MCF 10A (cell line): ENCODE measurements around the gene ELK3. TPM values are rescaled to one million over a fixed set of nuclear protein-coding genes. Genes with fewer than 3 reads are reported as not detected.
A peak's percentile ranks its signal among the peaks of the same experiment; 100 is the strongest.

Source experiments
- BruUV-seq: library from RNA; stranded (reverse); fragments of 400-500 nt; replicated peaks from 2 replicates; lab custom pipeline; 2021; lab: Mats Ljungman, UMichigan
- CTCF ChIA-PET: fragments of 300-600 bp; sonication (Branson Sonifier 250); formaldehyde crosslinking; extraction: SDS; loops from one replicate; lab custom pipeline; 2021; ENCODE audit warnings: antibody characterized with exemption, inconsistent platforms; lab: Yijun Ruan, JAX
- POLR2A ChIA-PET: fragments of 300-600, 350-650 bp; sonication (Branson Sonifier 250); formaldehyde crosslinking; extraction: SDS; loops from one replicate; lab custom pipeline; 2020; ENCODE audit warnings: antibody characterized with exemption, inconsistent platforms; lab: Yijun Ruan, JAX
- DNase-seq: peaks from one replicate; pipeline ENCODE4 v3.0.0-alpha.2; 2018; ENCODE audit not compliant: unreplicated experiment
- H3K27ac Mint-ChIP-seq: one replicate; pipeline ENCODE4 v1.8.0; 2022; ENCODE audit warnings: mild to moderate bottlenecking, low read depth, mixed read lengths; ENCODE audit not compliant: unreplicated experiment
- H3K27me3 Mint-ChIP-seq: one replicate; pipeline ENCODE4 v1.8.0; 2022; ENCODE audit warnings: mixed read lengths; ENCODE audit not compliant: insufficient read depth, unreplicated experiment
- H3K36me3 Mint-ChIP-seq: one replicate; pipeline ENCODE4 v1.8.0; 2022; ENCODE audit warnings: mild to moderate bottlenecking, moderate library complexity, mixed read lengths; ENCODE audit not compliant: insufficient read depth, unreplicated experiment
- H3K4me1 Mint-ChIP-seq: one replicate; pipeline ENCODE4 v1.8.0; 2022; ENCODE audit warnings: mixed read lengths; ENCODE audit not compliant: insufficient read depth, unreplicated experiment
- H3K4me3 Mint-ChIP-seq: one replicate; pipeline ENCODE4 v1.8.0; 2022; ENCODE audit warnings: mild to moderate bottlenecking, moderate library complexity, mixed read lengths; ENCODE audit not compliant: unreplicated experiment
- H3K9me3 Mint-ChIP-seq: one replicate; pipeline ENCODE4 v1.8.0; 2022; ENCODE audit warnings: mixed read lengths; ENCODE audit not compliant: unreplicated experiment
- intact Hi-C: fragments of 100-400 bp; cut with micrococcal nuclease; formaldehyde crosslinking; loops from 2 replicates; pipeline ENCODE4 v1.14.1; 2022
- total RNA-seq: library from RNA; stranded (reverse); gene quantifications from 2 replicates; pipeline ENCODE4 v1.2.3, GENCODE V29; 2022
- TF ChIP-seq, protein P1 (sequence below): fragments of 200-600 bp; IDR thresholded peaks from one replicate; pipeline ENCODE4 v1.8.0; 2022; ENCODE audit warnings: antibody characterized with exemption, mild to moderate bottlenecking; ENCODE audit not compliant: unreplicated experiment

The ELK3 gene
- total RNA-seq, 1 experiment from 2014 or later, result 50.1 TPM

DNA sequence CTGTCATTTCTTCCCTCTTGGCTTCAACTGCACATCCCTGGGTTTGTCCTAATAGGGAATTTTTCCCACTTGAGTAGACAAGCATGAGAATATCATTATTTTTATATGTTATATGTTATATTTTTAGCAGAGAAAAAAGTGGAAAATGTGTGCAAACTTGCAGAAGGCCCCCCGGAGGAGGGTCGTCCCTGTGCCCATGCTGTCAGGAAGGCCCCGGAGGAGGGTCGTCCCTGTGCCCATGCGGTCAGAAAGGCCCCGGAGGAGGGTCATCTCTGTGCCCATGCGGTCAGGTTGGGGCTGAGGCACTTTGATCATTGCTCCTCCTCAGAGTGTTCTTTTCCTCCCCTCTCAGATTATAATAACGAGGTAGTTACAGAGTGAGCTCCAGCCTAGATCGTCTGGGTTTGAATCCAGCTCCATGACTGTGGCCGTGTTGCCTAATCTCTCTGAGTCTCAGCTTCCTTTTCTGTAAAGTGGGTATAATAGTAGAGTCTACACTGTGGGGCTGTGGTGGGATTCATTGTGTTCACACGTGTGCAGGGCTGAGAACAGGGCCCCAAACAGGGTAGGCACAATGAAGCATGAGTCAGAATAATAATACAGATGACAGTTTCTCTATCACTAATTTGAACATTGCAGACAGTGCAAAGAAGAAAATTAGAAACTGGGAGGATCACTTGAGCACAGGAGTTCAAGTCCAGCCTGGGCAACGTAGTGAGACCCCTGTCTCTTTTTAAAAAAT is 33.4 kb downstream of the ELK3 start:
- POLR2A ChIA-PET, result interaction anchor here (1.1 to 2.3 kb wide), 2 partner anchors 12 to 28 kb away, joined by 4 to 11 read pairs; no protein-coding TSS in a partner anchor
- TF ChIP-seq, protein P1, sequence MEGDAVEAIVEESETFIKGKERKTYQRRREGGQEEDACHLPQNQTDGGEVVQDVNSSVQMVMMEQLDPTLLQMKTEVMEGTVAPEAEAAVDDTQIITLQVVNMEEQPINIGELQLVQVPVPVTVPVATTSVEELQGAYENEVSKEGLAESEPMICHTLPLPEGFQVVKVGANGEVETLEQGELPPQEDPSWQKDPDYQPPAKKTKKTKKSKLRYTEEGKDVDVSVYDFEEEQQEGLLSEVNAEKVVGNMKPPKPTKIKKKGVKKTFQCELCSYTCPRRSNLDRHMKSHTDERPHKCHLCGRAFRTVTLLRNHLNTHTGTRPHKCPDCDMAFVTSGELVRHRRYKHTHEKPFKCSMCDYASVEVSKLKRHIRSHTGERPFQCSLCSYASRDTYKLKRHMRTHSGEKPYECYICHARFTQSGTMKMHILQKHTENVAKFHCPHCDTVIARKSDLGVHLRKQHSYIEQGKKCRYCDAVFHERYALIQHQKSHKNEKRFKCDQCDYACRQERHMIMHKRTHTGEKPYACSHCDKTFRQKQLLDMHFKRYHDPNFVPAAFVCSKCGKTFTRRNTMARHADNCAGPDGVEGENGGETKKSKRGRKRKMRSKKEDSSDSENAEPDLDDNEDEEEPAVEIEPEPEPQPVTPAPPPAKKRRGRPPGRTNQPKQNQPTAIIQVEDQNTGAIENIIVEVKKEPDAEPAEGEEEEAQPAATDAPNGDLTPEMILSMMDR, result no peak
- CTCF ChIA-PET, result interaction anchor here (0.7 to 1.1 kb wide), 2 partner anchors 12 to 153 kb away, joined by 3 read pairs; no protein-coding TSS in a partner anchor
- H3K27ac Mint-ChIP-seq, result peak overlapping the region; percentile 93
- H3K27me3 Mint-ChIP-seq, result no peaks in the 10 kb centered on the region
- H3K9me3 Mint-ChIP-seq, result no peaks in the 10 kb centered on the region
- no TSS peak for BruUV-seq
- DNase-seq, result no peak
- H3K4me3 Mint-ChIP-seq, result no peak overlapping the region
- H3K4me1 Mint-ChIP-seq, result peaks cover 28% of the 10 kb centered on the region
- peaks cover 62% of the 10 kb centered on the region for H3K36me3 Mint-ChIP-seq
- intact Hi-C loops, result no loop called here

DNA sequence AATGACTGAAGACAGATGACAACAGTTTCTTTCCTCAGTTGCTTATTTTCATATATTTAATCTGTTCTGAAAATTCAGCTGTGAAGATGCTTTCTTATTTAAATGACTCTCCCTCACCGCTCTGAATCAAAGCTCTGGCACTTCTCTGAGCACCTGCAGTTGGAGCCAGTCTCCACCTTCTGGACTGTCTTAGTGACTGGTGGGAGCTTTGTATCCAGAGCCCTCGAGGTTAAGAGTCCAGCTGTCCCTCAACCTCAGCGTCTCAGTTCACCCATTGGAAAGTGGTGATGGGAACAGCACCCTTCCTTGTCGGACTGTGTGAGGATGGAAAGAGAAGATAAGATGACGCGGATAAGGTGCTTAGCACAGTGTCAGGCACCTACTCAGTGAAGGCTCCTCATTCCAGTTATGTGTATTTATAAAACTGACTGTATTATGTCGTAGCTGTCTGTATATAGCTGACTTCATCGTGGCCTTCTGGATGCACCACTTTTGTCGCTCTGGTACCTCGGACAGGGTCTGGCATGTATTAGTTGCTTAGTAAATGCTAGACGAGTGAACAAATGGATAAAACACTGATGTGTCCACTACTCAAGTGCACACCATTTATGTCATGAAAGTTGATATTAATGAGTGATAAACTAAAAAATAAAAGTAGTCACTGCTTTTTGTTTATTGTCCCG is 34.5 kb downstream of the ELK3 start:
- peak overlapping the region; percentile 93 for H3K27ac Mint-ChIP-seq
- ChIA-PET POLR2A (interaction anchor here (0.7 to 2.3 kb wide), 9 partner anchors 9 to 272 kb away, joined by 3 to 30 read pairs (median 5); no protein-coding TSS in a partner anchor), CTCF (interaction anchor here (0.6 to 1.9 kb wide), 8 partner anchors 8 to 172 kb away, joined by 3 to 7 read pairs (median 3); partner anchors contain the start of gene CDK17)
- H3K4me1 Mint-ChIP-seq, result peaks cover 29% of the 10 kb centered on the region
- peaks cover 63% of the 10 kb centered on the region for H3K36me3 Mint-ChIP-seq
- H3K9me3 Mint-ChIP-seq, result no peaks in the 10 kb centered on the region
- no peak overlapping the region for H3K4me3 Mint-ChIP-seq
- TF ChIP-seq, protein P1, result no peak
- H3K27me3 Mint-ChIP-seq, result no peaks in the 10 kb centered on the region
- BruUV-seq, result no TSS peak
- intact Hi-C loops, result no loop called here
- no peak for DNase-seq

DNA sequence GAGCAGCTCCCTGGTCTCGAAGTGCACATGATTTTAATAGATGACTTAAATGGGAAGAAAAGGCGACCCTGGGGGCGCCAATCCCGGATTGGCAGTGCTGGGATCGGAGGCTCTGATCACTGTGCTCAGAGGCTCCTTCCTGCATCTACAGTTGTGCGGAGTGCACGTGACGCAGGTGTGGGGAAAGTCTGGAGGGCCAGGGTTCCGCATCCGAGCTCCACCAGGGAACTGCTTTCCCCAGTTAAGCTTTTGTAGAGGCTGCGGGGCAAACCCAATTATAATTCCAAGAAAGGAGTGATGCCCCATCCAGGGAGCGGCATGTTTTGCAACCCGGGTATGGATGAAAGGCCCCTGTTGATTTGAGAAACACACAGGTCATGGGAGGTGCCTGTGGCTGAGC is 36.5 kb downstream of the ELK3 start:
- intact Hi-C loops, result no loop called here
- ChIA-PET CTCF (interaction anchor here (0.9 kb wide), 2 partner anchors 10 to 16 kb away, joined by 3 read pairs; no protein-coding TSS in a partner anchor), POLR2A (interaction anchor here (1.4 to 2.8 kb wide), 2 partner anchors 10 to 35 kb away, joined by 3 to 21 read pairs; no protein-coding TSS in a partner anchor)
- Mint-ChIP-seq H3K27me3 (no peaks in the 10 kb centered on the region), H3K4me1 (peaks cover 47% of the 10 kb centered on the region), H3K27ac (peak overlapping the region; percentile 95), H3K9me3 (no peaks in the 10 kb centered on the region), H3K4me3 (no peak overlapping the region), H3K36me3 (peaks cover 57% of the 10 kb centered on the region)
- BruUV-seq, result no TSS peak
- TF ChIP-seq, protein P1, result no peak
- no peak for DNase-seq

DNA sequence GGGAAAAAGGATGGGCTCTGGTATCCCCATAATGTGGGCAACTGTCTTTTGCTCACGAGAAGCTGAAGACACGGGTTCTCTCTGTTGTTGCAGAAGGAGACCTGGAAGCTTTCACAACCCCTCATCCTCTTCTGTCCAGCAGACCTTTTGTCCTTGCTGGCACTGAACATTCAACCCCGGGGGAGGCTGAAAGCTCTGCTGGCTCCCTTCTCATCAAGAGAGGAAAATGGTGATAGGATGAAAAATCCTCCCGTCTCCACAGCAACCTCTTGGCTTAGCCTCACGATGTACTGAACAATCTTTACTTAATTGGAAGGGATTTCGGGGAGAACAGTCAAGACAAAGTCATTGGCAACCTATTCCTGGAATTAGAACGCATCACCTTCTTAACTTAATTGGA is 39.0 kb downstream of the ELK3 start:
- H3K4me3 Mint-ChIP-seq, result no peak overlapping the region
- H3K36me3 Mint-ChIP-seq, result peaks cover 45% of the 10 kb centered on the region
- TF ChIP-seq, protein P1, result no peak
- H3K4me1 Mint-ChIP-seq, result peaks cover 54% of the 10 kb centered on the region
- no peak for DNase-seq
- no peaks in the 10 kb centered on the region for H3K9me3 Mint-ChIP-seq
- H3K27me3 Mint-ChIP-seq, result no peaks in the 10 kb centered on the region
- ChIA-PET CTCF (interaction anchor here (0.6 to 2.3 kb wide), 4 partner anchors 13 to 315 kb away, joined by 3 to 14 read pairs (median 6); no protein-coding TSS in a partner anchor), POLR2A (interaction anchor here (0.6 to 4.3 kb wide), 10 partner anchors 13 to 186 kb away, joined by 3 to 77 read pairs (median 6); partner anchors contain the start of gene CDK17)
- H3K27ac Mint-ChIP-seq, result peak overlapping the region; percentile 95
- intact Hi-C loops, result no loop called here
- no TSS peak for BruUV-seq
